Colonic mucosa (tissue), 4 donors: Measurements from ENCODE around the gene OGFR. TPM values are rescaled to one million over a fixed set of nuclear protein-coding genes. Genes with fewer than 3 reads are reported as not detected.

Experiments
- DNase-seq: peaks from one replicate; pipeline ENCODE4 v3.0.0-alpha.2; 2020
- H3K27ac ChIP-seq: fragments of 200-600 bp; one replicate; pipeline ENCODE4 v1.8.0; 2021
- H3K27me3 ChIP-seq: fragments of 200-600 bp; one replicate; pipeline ENCODE4 v1.8.0; 2021
- H3K36me3 ChIP-seq: fragments of 200-600 bp; one replicate; pipeline ENCODE4 v1.8.0; 2021
- H3K4me1 ChIP-seq: fragments of 200-600 bp; one replicate; pipeline ENCODE4 v1.8.0; 2021; ENCODE audit warnings: mild to moderate bottlenecking
- H3K4me3 ChIP-seq: fragments of 200-600 bp; one replicate; pipeline ENCODE4 v1.8.0; 2021
- H3K9ac ChIP-seq, 2 donors: one replicate each; pipeline ENCODE4 v1.7.0; 2013; ENCODE audit warnings: control low read depth in 2 of 2, low read depth in 2 of 2, low read length in 2 of 2
- H3K9me3 ChIP-seq: fragments of 200-600 bp; one replicate; pipeline ENCODE4 v1.8.0; 2021
- CTCF ChIP-seq: fragments of 200-600 bp; IDR thresholded peaks from one replicate; pipeline ENCODE4 v1.8.0; 2022; ENCODE audit warnings: antibody characterized with exemption, mild to moderate bottlenecking
- intact Hi-C: fragments of 100-400 bp; cut with DNase I; formaldehyde crosslinking; loops from one replicate; pipeline ENCODE4 v1.14.1; 2022
- total RNA-seq, 2 donors: library from RNA; stranded (reverse); fragmentation: NEBNext Ultra II Directional in 1 of 2; extraction: Animal tissue kit (Norgen Biotek cat#: 25700) in 1 of 2; gene quantifications; one replicate each; pipeline ENCODE4 v1.2.1, GENCODE V29; 2021
- donor health status: healthy.
- donor health status: DM: no; HTN: no; CAD: no.
- donor health status: DM: no; HTN: no; CAD: no.

OGFR gene
- total RNA-seq, 2 donors from 2014 or later = 36.3 to 36.8 TPM

GRCh38 chr20:62839261-62839660 is 34.6 kb downstream of the OGFR start:
- H3K9me3 ChIP-seq = no peaks in the 10 kb centered on the region
- intact Hi-C loops = no loop called here
- H3K9ac ChIP-seq = no peak overlapping the region
- H3K36me3 ChIP-seq = no peaks in the 10 kb centered on the region
- H3K27me3 ChIP-seq = no peaks in the 10 kb centered on the region
- no peak for TF ChIP-seq CTCF
- H3K27ac ChIP-seq = no peak overlapping the region
- H3K4me3 ChIP-seq = no peak overlapping the region
- no peak for DNase-seq
- H3K4me1 ChIP-seq = no peaks in the 10 kb centered on the region

- Histone ChIP-seq H3K9me3 (no peaks in the 10 kb centered on the region), H3K27me3 (no peaks in the 10 kb centered on the region), H3K36me3 (no peaks in the 10 kb centered on the region), H3K4me1 (no peaks in the 10 kb centered on the region), H3K9ac (no peak overlapping the region), H3K27ac (no peak overlapping the region), H3K4me3 (no peak overlapping the region)
- DNase-seq = no peak
- no peak for TF ChIP-seq CTCF
- intact Hi-C loops = no loop called here
Observed at GRCh38 chr20:62839816-62840215, 35.2 kb downstream of the OGFR start.

- Histone ChIP-seq H3K9ac (no peak overlapping the region), H3K9me3 (no peaks in the 10 kb centered on the region), H3K4me3 (no peak overlapping the region), H3K4me1 (no peaks in the 10 kb centered on the region), H3K27me3 (no peaks in the 10 kb centered on the region), H3K27ac (no peak overlapping the region), H3K36me3 (no peaks in the 10 kb centered on the region)
- intact Hi-C loops = no loop called here
- DNase-seq = peak; percentile 45
- TF ChIP-seq CTCF = no peak
Observed at GRCh38 chr20:62840244-62841197, 35.9 kb downstream of the OGFR start.

GRCh38 chr20:62841705-62842212 is 37.1 kb downstream of the OGFR start:
- no peaks in the 10 kb centered on the region for H3K27me3 ChIP-seq
- H3K36me3 ChIP-seq = no peaks in the 10 kb centered on the region
- H3K27ac ChIP-seq = no peak overlapping the region
- no peak for DNase-seq
- intact Hi-C loops = no loop called here
- no peaks in the 10 kb centered on the region for H3K4me1 ChIP-seq
- no peaks in the 10 kb centered on the region for H3K9me3 ChIP-seq
- no peak overlapping the region for H3K4me3 ChIP-seq
- H3K9ac ChIP-seq = no peak overlapping the region
- TF ChIP-seq CTCF = no peak

GRCh38 chr20:62843656-62844055 is 39.0 kb downstream of the OGFR start:
- DNase-seq = no peak
- intact Hi-C loops = no loop called here

More at GRCh38 chr20:62843656-62844055, 39.0 kb downstream of the OGFR start:
- H3K9ac ChIP-seq = no peak overlapping the region
- no peaks in the 10 kb centered on the region for H3K9me3 ChIP-seq
- H3K4me3 ChIP-seq = no peak overlapping the region
- no peaks in the 10 kb centered on the region for H3K27me3 ChIP-seq
- no peak for TF ChIP-seq CTCF
- no peak overlapping the region for H3K27ac ChIP-seq
- no peaks in the 10 kb centered on the region for H3K36me3 ChIP-seq
- H3K4me1 ChIP-seq = no peaks in the 10 kb centered on the region
